Frontal cortex (tissue), 4 donors: Measurements from ENCODE around the gene SOAT2. TPM values are rescaled to one million over a fixed set of nuclear protein-coding genes. Genes with fewer than 3 reads are reported as not detected.
"Not testable (repeated sequence)": the region's sequence is repeated elsewhere in the genome, so short reads cannot be mapped to it uniquely, and the experiment has no call there.

ENCODE experiments used
- DNase-seq, 2 donors: peaks; one replicate each; pipeline ENCODE4 v3.0.0; 2012; ENCODE audit warnings: low spot score in 2 of 2
- FAIRE-seq: peaks from 2 replicates; lab custom pipeline; 2012; peaks lifted over from hg19 to GRCh38; lab: Jason Lieb, UNC
- total RNA-seq: library from RNA; depleted of rRNA; stranded (reverse); fragments of >200 nt; gene quantifications from one replicate; pipeline ENCODE4 v1.2.3, GENCODE V29; 2014
- donor health status: control.
- donor health status: control.
- donor health status: control.

Gene SOAT2
- total RNA-seq, 1 donor from 2014 or later = under 0.01 TPM

- FAIRE-seq (no peak), DNase-seq (no peak)
These were observed 2.0 kb upstream of the SOAT2 start for GRCh38 chr12:53101266-53101665.

- DNase-seq = no peak
- FAIRE-seq = no peak
These were observed 1.1 kb upstream of the SOAT2 start for GRCh38 chr12:53101931-53102781.

- FAIRE-seq (no peak), DNase-seq (no peak)
These were observed 597 bp downstream of the SOAT2 start for GRCh38 chr12:53103860-53104305.

- FAIRE-seq = no peak
- DNase-seq = no peak
These were observed 2.0 kb downstream of the SOAT2 start for GRCh38 chr12:53105256-53105655.

- FAIRE-seq (no peak), DNase-seq (no peak)
These were observed 2.6 kb downstream of the SOAT2 start for GRCh38 chr12:53105712-53106439.

- DNase-seq (no peak), FAIRE-seq (no peak)
These were observed 3.8 kb downstream of the SOAT2 start for GRCh38 chr12:53107122-53107521.

GRCh38 chr12:53112431-53112830 lies 9.1 kb downstream of the SOAT2 start:
- not testable (repeated sequence) for FAIRE-seq, DNase-seq

- DNase-seq (no peak), FAIRE-seq (no peak)
These were observed 9.9 kb downstream of the SOAT2 start for GRCh38 chr12:53113136-53113705.

- no peak for FAIRE-seq
- DNase-seq = no peak
These were observed 10.7 kb downstream of the SOAT2 start for GRCh38 chr12:53113951-53114350.

GRCh38 chr12:53115112-53115890 lies 12.0 kb downstream of the SOAT2 start:
- DNase-seq (no peak), FAIRE-seq (no peak)

GRCh38 chr12:53115891-53116648 lies 12.8 kb downstream of the SOAT2 start:
- no peak for FAIRE-seq
- no peak for DNase-seq

GRCh38 chr12:53118751-53119300 lies 15.5 kb downstream of the SOAT2 start:
- no peak for FAIRE-seq

GRCh38 chr12:53120685-53121525 lies 17.6 kb downstream of the SOAT2 start:
- DNase-seq (no peak), FAIRE-seq (no peak)

More at GRCh38 chr12:53118751-53119300, 15.5 kb downstream of the SOAT2 start:
- no peak for DNase-seq

GRCh38 chr12:53122961-53123468 lies 19.7 kb downstream of the SOAT2 start:
- FAIRE-seq = no peak

GRCh38 chr12:53123578-53124351 lies 20.5 kb downstream of the SOAT2 start:
- DNase-seq (no peak), FAIRE-seq (no peak)

More at GRCh38 chr12:53122961-53123468, 19.7 kb downstream of the SOAT2 start:
- DNase-seq = no peak

- no peak for DNase-seq
These were observed 21.1 kb downstream of the SOAT2 start for GRCh38 chr12:53124352-53124723.

GRCh38 chr12:53127169-53127568 lies 23.9 kb downstream of the SOAT2 start:
- DNase-seq = no peak
- FAIRE-seq = no peak

More at GRCh38 chr12:53124352-53124723, 21.1 kb downstream of the SOAT2 start:
- FAIRE-seq = no peak
